Peyer's patch (tissue), 4 donors: ENCODE results near the gene OR2A5. TPM values are rescaled to one million over a fixed set of nuclear protein-coding genes. Genes with fewer than 3 reads are reported as not detected.

Experiments
- DNase-seq, 3 donors: peaks; one replicate each; pipeline ENCODE4 v3.0.0-alpha.2; 2017 to 2019
- H3K27ac ChIP-seq, 4 donors: fragments of 200-600 bp; sonication (generic); one replicate each; pipeline ENCODE4 v1.5.1; 2016 to 2019
- H3K27me3 ChIP-seq, 2 donors: fragments of 200-600 bp; sonication (generic); one replicate each; pipeline ENCODE4 v1.5.1; 2019
- H3K36me3 ChIP-seq, 3 donors: fragments of 200-600 bp; sonication (generic); one replicate each; pipeline ENCODE4 v1.5.1; 2016 to 2019
- H3K4me1 ChIP-seq, 4 donors: fragments of 200-600 bp; sonication (generic); one replicate each; pipeline ENCODE4 v1.5.1; 2016 to 2019
- H3K4me3 ChIP-seq, 4 donors: fragments of 200-600 bp; sonication (generic); 1 replicate in 3 of 4; 2 replicates in 1 of 4; pipeline ENCODE4 v1.5.1; 2016 to 2019; ENCODE audit warnings: mild to moderate bottlenecking in 1 of 4
- H3K9me3 ChIP-seq, 4 donors: fragments of 200-600 bp; sonication (generic); one replicate each; pipeline ENCODE4 v1.5.1; 2016 to 2019; ENCODE audit warnings: mild to moderate bottlenecking in 1 of 4
- POLR2A ChIP-seq, 2 donors: fragments of 450-650 bp; IDR thresholded peaks; one replicate each; pipeline ENCODE4 v1.5.1; 2017; ENCODE audit warnings: antibody characterized with exemption in 2 of 2, mild to moderate bottlenecking in 2 of 2, moderate library complexity in 2 of 2
- total RNA-seq, 4 donors: library from RNA; depleted of rRNA; stranded (reverse); fragments of >200 nt; gene quantifications; one replicate each; pipeline ENCODE4 v1.1.0, GENCODE V29; 2016
- TF ChIP-seq, protein P1 (sequence below), 6 experiments: fragments of 450-650 bp in 4 of 6; fragments of 200-600 bp in 2 of 6; sonication (generic) in 1 of 6; IDR thresholded peaks; one replicate each; pipeline ENCODE4 v1.5.1; 2017 to 2019; ENCODE audit warnings: antibody characterized with exemption in 6 of 6, mild to moderate bottlenecking in 3 of 6, moderate library complexity in 1 of 6

OR2A5 gene
- total RNA-seq, 4 donors from 2014 or later, result not detected

DNA sequence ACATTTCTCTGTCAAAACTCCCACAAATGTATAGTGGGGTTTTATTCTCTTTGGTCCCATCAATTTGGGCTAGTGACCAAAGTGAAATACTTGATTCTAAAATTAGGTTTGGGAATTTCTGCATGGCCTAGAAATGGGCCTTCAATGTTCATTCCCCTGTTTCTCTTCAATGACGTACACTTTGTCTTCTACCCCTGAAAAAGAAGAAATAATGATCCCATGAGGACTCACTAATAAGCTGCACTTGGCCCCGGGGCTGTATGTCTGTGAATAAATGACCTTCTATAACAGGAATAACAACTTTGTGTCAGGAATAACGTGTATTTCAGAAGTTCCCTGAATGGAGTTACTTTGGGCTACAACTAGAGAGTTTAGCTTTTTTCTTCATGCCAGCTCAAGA lies 28.4 kb upstream of the OR2A5 start:
- TF ChIP-seq, protein P1, sequence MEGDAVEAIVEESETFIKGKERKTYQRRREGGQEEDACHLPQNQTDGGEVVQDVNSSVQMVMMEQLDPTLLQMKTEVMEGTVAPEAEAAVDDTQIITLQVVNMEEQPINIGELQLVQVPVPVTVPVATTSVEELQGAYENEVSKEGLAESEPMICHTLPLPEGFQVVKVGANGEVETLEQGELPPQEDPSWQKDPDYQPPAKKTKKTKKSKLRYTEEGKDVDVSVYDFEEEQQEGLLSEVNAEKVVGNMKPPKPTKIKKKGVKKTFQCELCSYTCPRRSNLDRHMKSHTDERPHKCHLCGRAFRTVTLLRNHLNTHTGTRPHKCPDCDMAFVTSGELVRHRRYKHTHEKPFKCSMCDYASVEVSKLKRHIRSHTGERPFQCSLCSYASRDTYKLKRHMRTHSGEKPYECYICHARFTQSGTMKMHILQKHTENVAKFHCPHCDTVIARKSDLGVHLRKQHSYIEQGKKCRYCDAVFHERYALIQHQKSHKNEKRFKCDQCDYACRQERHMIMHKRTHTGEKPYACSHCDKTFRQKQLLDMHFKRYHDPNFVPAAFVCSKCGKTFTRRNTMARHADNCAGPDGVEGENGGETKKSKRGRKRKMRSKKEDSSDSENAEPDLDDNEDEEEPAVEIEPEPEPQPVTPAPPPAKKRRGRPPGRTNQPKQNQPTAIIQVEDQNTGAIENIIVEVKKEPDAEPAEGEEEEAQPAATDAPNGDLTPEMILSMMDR (IDR thresholded peaks at IDR 0.05), result no peak
- TF ChIP-seq POLR2A (IDR thresholded peaks at IDR 0.05), result no peak
- no peak overlapping the region for H3K27ac ChIP-seq

DNA sequence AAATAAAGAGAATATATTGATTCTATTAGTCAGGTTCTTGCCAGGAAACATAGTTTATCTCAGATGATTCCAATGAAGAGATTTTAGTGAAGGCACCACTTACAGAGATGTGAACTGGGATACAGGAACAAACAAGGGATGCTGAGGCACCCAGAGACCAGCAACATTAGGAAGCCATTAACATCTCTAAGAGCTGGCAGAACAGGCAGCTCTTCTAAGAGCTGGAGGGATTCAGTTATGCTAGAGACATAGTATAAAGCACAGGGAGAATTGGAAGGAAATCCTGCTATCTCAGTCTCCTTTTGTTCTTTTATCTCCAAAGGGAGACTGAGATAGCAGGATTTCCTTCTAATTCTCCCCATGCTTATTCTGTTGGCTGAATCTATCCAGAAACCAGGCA lies 26.6 kb upstream of the OR2A5 start:
- no peak for TF ChIP-seq POLR2A (IDR thresholded peaks at IDR 0.05)
- TF ChIP-seq, protein P1 (IDR thresholded peaks at IDR 0.05), result no peak
- Histone ChIP-seq H3K27ac (no peak overlapping the region), H3K27me3 (no peaks in the 10 kb centered on the region), H3K36me3 (no peaks in the 10 kb centered on the region), H3K4me3 (no peak overlapping the region), H3K4me1 (no peaks in the 10 kb centered on the region), H3K9me3 (no peaks in the 10 kb centered on the region)
- DNase-seq, result no peak

More for the DNA sequence above, 28.4 kb upstream of the OR2A5 start:
- H3K27me3 ChIP-seq, result no peaks in the 10 kb centered on the region
- DNase-seq, result no peak
- no peaks in the 10 kb centered on the region for H3K4me1 ChIP-seq
- H3K36me3 ChIP-seq, result no peaks in the 10 kb centered on the region
- H3K4me3 ChIP-seq, result no peak overlapping the region
- no peaks in the 10 kb centered on the region for H3K9me3 ChIP-seq

DNA sequence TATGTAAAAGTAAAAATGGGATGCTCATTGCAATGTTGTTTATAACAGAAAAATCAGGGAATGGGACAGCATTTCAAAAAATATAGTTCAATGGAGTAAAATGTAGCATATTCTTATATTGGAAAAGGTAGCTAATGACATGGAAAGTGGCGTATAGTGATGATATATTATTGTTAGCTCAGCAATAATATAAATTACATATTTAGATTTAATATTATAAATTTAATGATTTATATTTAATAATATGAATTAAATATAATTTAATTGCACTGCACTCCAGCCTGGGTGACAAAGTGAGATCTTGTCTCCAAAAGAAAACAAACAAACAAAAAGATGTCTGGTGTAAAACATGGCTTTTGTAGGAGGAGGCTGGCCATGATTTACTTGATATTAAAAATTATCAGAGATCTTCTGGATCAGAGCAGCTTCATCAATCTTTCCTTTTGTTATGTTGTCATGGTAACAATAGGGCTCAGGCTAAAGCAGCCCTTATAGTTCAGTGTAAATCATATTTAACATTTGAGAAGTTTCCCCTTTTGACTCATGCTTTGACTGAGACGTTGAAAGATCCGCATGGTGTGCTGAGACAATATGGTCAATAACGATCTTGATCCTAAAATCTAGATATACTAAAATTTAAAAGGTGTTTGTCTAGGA lies 25.4 kb upstream of the OR2A5 start:
- Histone ChIP-seq H3K9me3 (no peaks in the 10 kb centered on the region), H3K27me3 (no peaks in the 10 kb centered on the region), H3K4me1 (no peaks in the 10 kb centered on the region), H3K27ac (no peak overlapping the region), H3K36me3 (no peaks in the 10 kb centered on the region), H3K4me3 (no peak overlapping the region)
- DNase-seq, result no peak
- TF ChIP-seq, protein P1 (IDR thresholded peaks at IDR 0.05), result no peak
- TF ChIP-seq POLR2A (IDR thresholded peaks at IDR 0.05), result no peak

DNA sequence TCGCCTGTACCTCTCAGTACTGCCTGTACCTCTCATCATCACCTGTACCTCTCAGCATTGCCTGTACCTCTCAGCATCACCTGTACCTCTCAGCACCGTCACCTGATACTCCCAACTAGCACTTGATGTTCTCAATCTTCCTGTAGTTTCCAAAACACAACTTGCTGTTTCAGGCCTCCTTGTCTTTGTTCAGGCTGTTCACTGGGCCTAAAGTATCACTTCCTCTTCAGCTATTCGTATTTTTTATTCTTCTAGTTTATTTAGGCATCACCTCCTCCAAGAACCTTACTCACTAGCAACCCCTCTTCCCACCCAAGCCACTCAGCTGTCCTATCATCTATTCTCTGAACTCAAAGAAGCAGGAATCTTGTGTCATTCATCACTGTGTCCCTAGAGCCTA lies 24.5 kb upstream of the OR2A5 start:
- Histone ChIP-seq H3K9me3 (no peaks in the 10 kb centered on the region), H3K36me3 (no peaks in the 10 kb centered on the region), H3K27me3 (no peaks in the 10 kb centered on the region), H3K4me3 (no peak overlapping the region), H3K27ac (no peak overlapping the region), H3K4me1 (no peaks in the 10 kb centered on the region)
- no peak for TF ChIP-seq POLR2A (IDR thresholded peaks at IDR 0.05)
- TF ChIP-seq, protein P1 (IDR thresholded peaks at IDR 0.05), result no peak
- no peak for DNase-seq

DNA sequence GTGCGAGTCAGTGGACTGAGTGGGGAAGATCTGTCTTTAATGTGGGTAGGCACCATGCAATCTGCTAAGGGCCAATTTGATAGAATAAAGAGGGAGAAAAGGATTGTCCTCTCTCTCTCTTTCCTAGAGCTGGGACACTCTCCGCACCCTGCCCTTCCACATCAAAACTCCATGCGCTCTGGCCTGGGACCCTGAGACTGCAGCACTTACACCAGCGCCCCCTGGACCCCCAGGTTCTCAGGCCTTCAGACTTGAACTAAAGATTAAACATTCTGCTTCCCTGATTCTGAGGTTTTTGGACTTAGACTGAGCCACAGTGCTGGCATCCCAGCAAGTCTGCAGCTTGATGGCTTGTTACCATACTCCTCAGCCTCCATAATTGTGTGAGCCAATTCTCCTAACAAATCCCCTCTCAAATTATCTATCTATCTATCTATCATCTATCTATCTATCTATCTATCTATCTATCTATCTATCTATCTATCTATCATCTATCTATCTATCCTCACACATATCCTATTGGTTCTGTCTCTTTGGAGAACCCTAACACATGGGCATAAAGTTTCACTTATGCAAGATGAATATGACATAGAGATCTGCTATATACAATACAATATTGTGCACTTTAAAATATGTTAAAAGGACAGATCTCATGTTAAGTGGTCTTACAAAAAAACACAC lies 22.4 kb upstream of the OR2A5 start:
- no peak for DNase-seq
- Histone ChIP-seq H3K27ac (no peak overlapping the region), H3K4me3 (no peak overlapping the region), H3K27me3 (no peaks in the 10 kb centered on the region), H3K4me1 (no peaks in the 10 kb centered on the region), H3K36me3 (no peaks in the 10 kb centered on the region), H3K9me3 (no peaks in the 10 kb centered on the region)
- no peak for TF ChIP-seq POLR2A (IDR thresholded peaks at IDR 0.05)
- TF ChIP-seq, protein P1 (IDR thresholded peaks at IDR 0.05), result no peak
